ENCODE results near the gene GBA3.

GBA3 gene

DNA sequence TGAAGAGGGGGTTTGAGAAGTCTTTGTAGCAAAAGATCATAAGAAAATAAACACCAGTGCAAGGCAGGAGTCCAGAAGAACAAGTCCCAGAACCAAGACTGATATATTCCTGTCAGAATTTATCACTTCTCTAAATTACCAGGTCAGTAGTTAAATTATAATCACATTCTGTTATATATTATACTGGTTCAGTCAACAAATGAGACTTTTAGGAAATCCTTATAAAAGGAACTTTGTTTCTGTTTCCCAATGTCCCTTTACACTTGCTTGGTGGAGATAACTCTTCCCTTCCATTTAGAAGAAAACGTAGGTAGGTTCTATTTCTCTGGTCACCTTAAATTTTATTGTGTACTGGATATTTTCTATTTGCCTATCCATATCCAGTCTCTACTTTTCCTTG, 21.1 kb downstream of the GBA3 start:
- H3K27me3 ChIP-seq (ENCODE audit: insufficient read depth, low read depth, severe bottlenecking) = no peaks in the 10 kb centered on the region
- DNase-seq = no peak
- no peaks in the 10 kb centered on the region for H3K9me3 ChIP-seq (ENCODE audit: severe bottlenecking)
- H3K4me3 ChIP-seq (ENCODE audit: low read depth, low read length) = no peak overlapping the region
- TF ChIP-seq, protein P1, sequence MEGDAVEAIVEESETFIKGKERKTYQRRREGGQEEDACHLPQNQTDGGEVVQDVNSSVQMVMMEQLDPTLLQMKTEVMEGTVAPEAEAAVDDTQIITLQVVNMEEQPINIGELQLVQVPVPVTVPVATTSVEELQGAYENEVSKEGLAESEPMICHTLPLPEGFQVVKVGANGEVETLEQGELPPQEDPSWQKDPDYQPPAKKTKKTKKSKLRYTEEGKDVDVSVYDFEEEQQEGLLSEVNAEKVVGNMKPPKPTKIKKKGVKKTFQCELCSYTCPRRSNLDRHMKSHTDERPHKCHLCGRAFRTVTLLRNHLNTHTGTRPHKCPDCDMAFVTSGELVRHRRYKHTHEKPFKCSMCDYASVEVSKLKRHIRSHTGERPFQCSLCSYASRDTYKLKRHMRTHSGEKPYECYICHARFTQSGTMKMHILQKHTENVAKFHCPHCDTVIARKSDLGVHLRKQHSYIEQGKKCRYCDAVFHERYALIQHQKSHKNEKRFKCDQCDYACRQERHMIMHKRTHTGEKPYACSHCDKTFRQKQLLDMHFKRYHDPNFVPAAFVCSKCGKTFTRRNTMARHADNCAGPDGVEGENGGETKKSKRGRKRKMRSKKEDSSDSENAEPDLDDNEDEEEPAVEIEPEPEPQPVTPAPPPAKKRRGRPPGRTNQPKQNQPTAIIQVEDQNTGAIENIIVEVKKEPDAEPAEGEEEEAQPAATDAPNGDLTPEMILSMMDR (IDR thresholded peaks at IDR 0.05; ENCODE audit: low read depth, low read length) = no peak
- no peak overlapping the region for H3K27ac ChIP-seq
- no peaks in the 10 kb centered on the region for H3K36me3 ChIP-seq

DNA sequence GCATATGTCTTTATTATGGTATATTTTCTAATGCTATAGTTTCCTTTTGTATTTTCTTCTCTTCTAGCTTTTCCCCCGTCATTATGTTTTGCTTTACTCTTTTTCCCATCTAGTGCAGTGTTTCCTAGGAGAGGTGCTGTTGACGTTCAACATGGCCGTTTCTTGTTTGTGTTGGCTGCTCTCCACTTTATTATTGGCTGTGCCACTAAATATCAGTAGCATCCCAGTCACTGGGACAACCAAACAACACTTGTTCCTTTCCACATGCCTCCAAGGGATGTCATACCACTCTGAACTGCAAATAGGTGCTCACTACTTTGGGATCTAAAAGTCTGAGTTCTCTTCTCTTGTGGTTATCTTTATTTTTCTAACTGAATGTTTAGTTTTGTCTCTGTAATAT, 26.5 kb downstream of the GBA3 start:
- Histone ChIP-seq H3K27ac (no peak overlapping the region), H3K9me3 (ENCODE audit: severe bottlenecking) (no peaks in the 10 kb centered on the region), H3K27me3 (ENCODE audit: insufficient read depth, low read depth, severe bottlenecking) (no peaks in the 10 kb centered on the region), H3K4me3 (ENCODE audit: low read depth, low read length) (no peak overlapping the region), H3K36me3 (no peaks in the 10 kb centered on the region)
- no peak for DNase-seq
- TF ChIP-seq, protein P1 (IDR thresholded peaks at IDR 0.05; ENCODE audit: low read depth, low read length) = no peak

DNA sequence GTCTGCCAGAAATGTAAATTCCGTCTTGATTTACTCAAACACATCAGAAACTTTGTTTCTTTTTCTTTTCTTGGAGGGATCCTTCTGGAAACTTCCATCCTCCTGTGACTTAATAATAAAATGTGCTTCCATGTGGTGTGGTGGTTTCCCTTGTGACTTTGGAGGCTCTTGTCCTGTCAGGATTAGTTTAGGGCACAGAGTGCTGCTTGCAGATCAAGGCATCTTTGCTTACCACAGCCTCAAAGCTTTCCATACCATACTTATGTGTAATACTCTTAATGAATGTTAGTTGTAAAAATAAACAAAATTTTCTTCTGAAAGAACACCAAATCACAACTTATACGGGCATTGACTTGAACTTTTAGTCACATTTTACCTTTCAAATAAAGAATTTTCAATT, 27.4 kb downstream of the GBA3 start:
- Histone ChIP-seq H3K27me3 (ENCODE audit: insufficient read depth, low read depth, severe bottlenecking) (no peaks in the 10 kb centered on the region), H3K4me3 (ENCODE audit: low read depth, low read length) (no peak overlapping the region), H3K36me3 (no peaks in the 10 kb centered on the region), H3K9me3 (ENCODE audit: severe bottlenecking) (no peaks in the 10 kb centered on the region), H3K27ac (no peak overlapping the region)
- TF ChIP-seq, protein P1 (IDR thresholded peaks at IDR 0.05; ENCODE audit: low read depth, low read length) = no peak
- DNase-seq = no peak

DNA sequence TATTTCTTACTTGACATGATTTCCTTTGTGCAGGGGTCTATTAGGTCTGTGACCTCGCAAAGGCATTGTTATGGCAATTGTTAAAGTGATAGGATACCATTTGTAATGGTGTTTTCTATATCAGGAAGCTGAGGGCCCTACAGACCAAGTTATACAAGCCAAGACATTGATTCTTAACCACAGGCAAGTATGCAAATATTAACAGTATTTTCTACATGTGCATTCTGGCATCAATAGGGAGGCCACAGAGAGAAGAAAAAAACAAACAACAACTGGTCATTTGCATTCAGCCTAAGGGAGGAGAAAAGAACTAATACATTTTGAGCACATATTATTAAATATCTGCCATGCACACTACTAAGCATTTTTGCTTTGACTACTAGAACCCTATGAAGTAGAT, 28.5 kb downstream of the GBA3 start:
- TF ChIP-seq, protein P1 (IDR thresholded peaks at IDR 0.05; ENCODE audit: low read depth, low read length) = no peak
- Histone ChIP-seq H3K27me3 (ENCODE audit: insufficient read depth, low read depth, severe bottlenecking) (no peaks in the 10 kb centered on the region), H3K36me3 (no peaks in the 10 kb centered on the region), H3K4me3 (ENCODE audit: low read depth, low read length) (no peak overlapping the region), H3K27ac (no peak overlapping the region), H3K9me3 (ENCODE audit: severe bottlenecking) (no peaks in the 10 kb centered on the region)
- DNase-seq = no peak

DNA sequence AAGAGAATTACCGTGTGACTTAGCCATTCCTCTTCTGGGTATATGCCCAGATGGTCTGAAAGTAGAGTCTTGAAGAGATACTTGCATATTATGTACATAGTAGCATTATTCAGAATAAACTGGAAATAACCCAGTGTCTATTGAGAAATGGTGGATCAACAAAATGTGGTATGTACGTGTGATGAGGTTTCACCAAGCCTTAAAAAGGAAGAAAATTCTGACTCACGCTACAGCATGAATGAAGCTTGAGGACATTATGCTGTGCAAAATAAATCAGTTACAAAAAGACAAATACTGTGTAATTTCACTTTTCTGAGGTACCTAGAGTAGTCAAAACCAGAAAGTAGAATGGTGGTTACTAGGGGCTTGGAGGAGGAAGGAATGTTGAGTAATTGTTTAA, 37.3 kb downstream of the GBA3 start:
- no peaks in the 10 kb centered on the region for H3K9me3 ChIP-seq (ENCODE audit: severe bottlenecking)
- H3K36me3 ChIP-seq = no peaks in the 10 kb centered on the region
- no peak overlapping the region for H3K4me3 ChIP-seq (ENCODE audit: low read depth, low read length)
- no peak overlapping the region for H3K27ac ChIP-seq
- no peak for DNase-seq
- H3K27me3 ChIP-seq (ENCODE audit: insufficient read depth, low read depth, severe bottlenecking) = no peaks in the 10 kb centered on the region
- TF ChIP-seq, protein P1 (IDR thresholded peaks at IDR 0.05; ENCODE audit: low read depth, low read length) = no peak

DNA sequence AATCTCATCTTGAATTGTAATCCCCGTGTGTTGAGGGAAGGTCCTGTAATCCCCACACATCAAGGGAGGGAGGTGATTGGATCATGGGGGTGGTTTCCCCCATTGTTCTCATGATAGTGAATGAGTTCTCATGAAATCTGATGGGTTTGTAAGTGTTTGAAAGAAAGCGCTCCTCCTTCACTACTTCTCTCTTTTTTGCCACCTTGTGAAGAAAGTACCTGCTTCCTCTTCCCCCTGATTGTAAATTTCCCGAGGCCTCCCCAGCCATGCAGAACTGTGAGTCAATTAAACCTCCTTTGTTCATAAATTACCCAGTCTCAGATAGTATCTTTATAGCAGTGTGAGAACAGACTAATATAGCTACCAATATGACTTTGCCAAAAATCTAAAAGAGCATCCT, 41.1 kb downstream of the GBA3 start:
- H3K27ac ChIP-seq = no peak overlapping the region
- TF ChIP-seq, protein P1 (IDR thresholded peaks at IDR 0.05; ENCODE audit: low read depth, low read length) = no peak
- DNase-seq = no peak
- no peaks in the 10 kb centered on the region for H3K36me3 ChIP-seq
- H3K27me3 ChIP-seq (ENCODE audit: insufficient read depth, low read depth, severe bottlenecking) = no peaks in the 10 kb centered on the region
- H3K4me3 ChIP-seq (ENCODE audit: low read depth, low read length) = no peak overlapping the region
- no peaks in the 10 kb centered on the region for H3K9me3 ChIP-seq (ENCODE audit: severe bottlenecking)

Data from WERI-Rb-1 (cell line).